Activated CD8-positive, alpha-beta memory T cell treated with anti-CD3 and anti-CD28 coated beads for 24 hours (primary cell): ENCODE results near the gene ASB1.

Source experiments
- DNase-seq: peaks from one replicate; pipeline ENCODE4 v3.0.0-alpha.2; 2020

Gene ASB1

GRCh38 chr2:238498188-238498587 is 71.5 kb downstream of the ASB1 start:
- peak; percentile 32 for DNase-seq

- DNase-seq, result peak; percentile 28
Observed at GRCh38 chr2:238498691-238499295, 72.1 kb downstream of the ASB1 start.

- DNase-seq, result peak; percentile 40
Observed at GRCh38 chr2:238499731-238500580, 73.2 kb downstream of the ASB1 start.

- peak; percentile 40 for DNase-seq
Observed at GRCh38 chr2:238501311-238501710, 74.6 kb downstream of the ASB1 start.
